Activated naive CD8-positive, alpha-beta T cell (primary cell): ENCODE measurements around the gene KIZ.

Experiments
- H3K27ac Mint-ChIP-seq: one replicate; pipeline ENCODE4 v1.8.0; 2021; ENCODE audit warnings: mixed read lengths
- H3K27me3 Mint-ChIP-seq: one replicate; pipeline ENCODE4 v1.8.0; 2021; ENCODE audit warnings: mixed read lengths
- H3K36me3 Mint-ChIP-seq: one replicate; pipeline ENCODE4 v1.8.0; 2021; ENCODE audit warnings: mixed read lengths
- H3K4me1 Mint-ChIP-seq: one replicate; pipeline ENCODE4 v1.8.0; 2021; ENCODE audit warnings: low read depth, mixed read lengths
- H3K4me3 Mint-ChIP-seq: one replicate; pipeline ENCODE4 v1.8.0; 2021; ENCODE audit warnings: mild to moderate bottlenecking, mixed read lengths
- H3K9me3 Mint-ChIP-seq: one replicate; pipeline ENCODE4 v1.8.0; 2021; ENCODE audit warnings: low read depth, mixed read lengths

Gene KIZ

GRCh38 chr20:21289651-21290050 is 163.8 kb downstream of the KIZ start:
- Mint-ChIP-seq H3K27me3 (peaks cover 20% of the 10 kb centered on the region), H3K4me3 (no peak overlapping the region), H3K9me3 (no peaks in the 10 kb centered on the region), H3K36me3 (no peaks in the 10 kb centered on the region), H3K27ac (no peak overlapping the region), H3K4me1 (no peaks in the 10 kb centered on the region)

GRCh38 chr20:21291026-21291425 is 165.1 kb downstream of the KIZ start:
- H3K4me3 Mint-ChIP-seq, result no peak overlapping the region
- H3K36me3 Mint-ChIP-seq, result no peaks in the 10 kb centered on the region
- no peaks in the 10 kb centered on the region for H3K9me3 Mint-ChIP-seq
- H3K4me1 Mint-ChIP-seq, result no peaks in the 10 kb centered on the region
- H3K27me3 Mint-ChIP-seq, result peaks cover 14% of the 10 kb centered on the region
- H3K27ac Mint-ChIP-seq, result no peak overlapping the region

- no peaks in the 10 kb centered on the region for H3K36me3 Mint-ChIP-seq
- peaks cover 11% of the 10 kb centered on the region for H3K27me3 Mint-ChIP-seq
- no peaks in the 10 kb centered on the region for H3K4me1 Mint-ChIP-seq
- no peak overlapping the region for H3K4me3 Mint-ChIP-seq
- H3K9me3 Mint-ChIP-seq, result no peaks in the 10 kb centered on the region
- H3K27ac Mint-ChIP-seq, result no peak overlapping the region
Measured at GRCh38 chr20:21294755-21295154, 168.9 kb downstream of the KIZ start.
